GM21515 (cell line): Measurements from ENCODE around the gene CHN2.

ENCODE experiments used
- ATAC-seq: cut with Tn5 transposase; IDR thresholded peaks from one replicate; pipeline ENCODE4 v1.9.1; 2021; ENCODE audit not compliant: unreplicated experiment

The CHN2 gene

DNA sequence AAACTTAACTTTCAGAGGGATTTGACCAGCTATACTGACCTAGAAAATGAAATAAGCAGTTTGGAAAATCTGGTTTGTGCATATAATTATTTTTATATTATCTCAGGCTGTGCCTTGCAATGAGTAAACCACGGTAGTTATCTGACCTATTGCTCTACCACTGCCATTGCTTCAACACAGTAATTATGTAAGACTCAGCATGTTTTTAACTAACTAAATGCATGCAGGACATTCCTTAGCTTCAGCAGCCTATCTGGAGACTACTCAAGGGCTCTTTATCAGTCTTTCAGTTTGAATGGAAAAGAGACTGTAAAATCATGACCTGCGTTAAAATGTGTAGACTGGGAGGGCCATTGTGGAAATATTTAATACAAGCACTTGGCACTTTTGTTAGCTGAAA is 22.5 kb downstream of the CHN2 start:
- ATAC-seq, result no peak

DNA sequence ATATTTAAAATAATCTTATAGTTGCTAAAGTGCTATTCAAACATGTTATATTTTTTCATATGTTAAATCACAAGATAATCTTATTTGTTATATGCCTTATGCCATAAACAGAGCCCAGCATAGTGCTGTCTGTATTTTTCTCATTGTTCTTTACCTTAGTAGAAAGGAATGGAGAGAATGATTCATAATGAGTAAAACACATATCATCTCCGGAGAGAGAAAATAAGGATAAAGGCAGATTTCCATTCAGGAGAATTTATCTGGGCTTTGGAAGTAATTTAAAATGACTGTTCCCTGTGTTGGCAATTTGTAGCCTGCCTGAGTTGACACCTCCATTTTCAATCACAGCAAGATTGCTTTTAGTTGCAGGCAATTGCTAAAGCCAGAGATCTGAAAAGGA is 30.2 kb downstream of the CHN2 start:
- ATAC-seq, result no peak

DNA sequence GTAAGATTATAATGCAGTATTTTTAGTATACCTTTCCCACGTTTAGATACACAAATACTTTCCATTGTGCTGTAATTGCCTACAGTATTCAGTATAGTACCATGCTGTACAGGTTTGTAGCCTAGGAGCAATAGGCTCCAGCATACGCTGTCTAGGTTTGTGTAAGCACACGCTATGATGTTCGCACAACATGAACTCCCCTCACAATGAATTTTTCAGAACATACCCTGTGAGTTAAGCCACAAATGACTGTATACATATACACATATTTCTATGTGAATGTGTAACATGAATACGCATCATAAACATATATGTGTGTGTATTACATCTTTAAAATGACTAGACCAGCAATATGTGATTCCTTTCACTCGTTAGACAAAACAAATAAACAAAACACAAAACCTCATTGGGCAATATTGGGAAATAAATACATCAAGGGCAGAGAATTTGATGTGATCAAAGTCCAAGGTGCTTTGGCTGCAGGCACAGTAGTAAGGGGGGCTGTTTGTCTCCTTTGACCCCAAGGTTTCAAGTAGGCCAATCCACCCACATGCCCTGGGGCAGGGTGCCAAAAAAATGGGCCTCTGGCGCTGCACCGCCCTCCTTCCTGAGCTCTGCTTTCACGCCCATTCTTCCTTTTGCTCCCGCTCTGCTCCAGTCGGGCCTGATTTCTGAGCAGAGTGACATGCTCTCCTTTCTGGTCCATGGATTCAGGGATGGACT is 33.9 kb downstream of the CHN2 start:
- no peak for ATAC-seq

DNA sequence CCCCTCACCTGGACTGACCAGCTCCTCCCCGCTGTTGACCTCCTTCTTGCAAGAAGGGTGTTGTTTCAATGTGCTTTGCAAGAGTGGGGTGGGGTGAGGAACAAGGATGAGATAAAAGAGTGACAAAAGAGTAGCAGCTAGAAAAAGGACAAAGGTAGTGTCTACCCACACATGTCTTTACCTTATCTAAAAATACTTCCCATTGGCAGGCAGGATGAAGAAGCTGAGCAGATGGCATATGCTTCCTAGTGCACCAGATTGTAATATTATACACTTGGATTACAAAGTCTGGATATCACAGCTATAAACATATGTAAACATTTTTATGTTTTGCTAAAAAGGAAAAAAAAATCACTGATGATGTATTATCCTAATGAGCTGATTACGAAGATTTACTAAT is 34.5 kb downstream of the CHN2 start:
- no peak for ATAC-seq

DNA sequence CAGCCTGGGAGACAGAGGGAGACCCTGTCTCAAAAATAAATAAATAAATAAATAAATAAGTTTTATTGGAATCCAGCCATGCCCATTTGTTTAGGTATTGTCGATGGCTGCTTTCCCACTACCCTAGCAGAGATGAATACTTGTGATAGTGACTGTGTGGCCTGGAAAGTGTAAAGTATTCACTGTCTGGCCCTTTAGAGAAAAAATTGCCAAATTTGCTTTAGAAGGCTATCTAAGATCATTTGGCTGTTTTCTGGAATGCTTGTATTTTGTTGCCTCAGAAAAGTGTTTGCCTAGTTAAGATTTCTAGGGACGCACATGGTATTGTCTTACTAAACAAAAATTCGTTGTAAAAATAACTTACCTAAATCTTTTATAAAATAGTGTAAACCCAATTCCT is 35.4 kb downstream of the CHN2 start:
- no peak for ATAC-seq

DNA sequence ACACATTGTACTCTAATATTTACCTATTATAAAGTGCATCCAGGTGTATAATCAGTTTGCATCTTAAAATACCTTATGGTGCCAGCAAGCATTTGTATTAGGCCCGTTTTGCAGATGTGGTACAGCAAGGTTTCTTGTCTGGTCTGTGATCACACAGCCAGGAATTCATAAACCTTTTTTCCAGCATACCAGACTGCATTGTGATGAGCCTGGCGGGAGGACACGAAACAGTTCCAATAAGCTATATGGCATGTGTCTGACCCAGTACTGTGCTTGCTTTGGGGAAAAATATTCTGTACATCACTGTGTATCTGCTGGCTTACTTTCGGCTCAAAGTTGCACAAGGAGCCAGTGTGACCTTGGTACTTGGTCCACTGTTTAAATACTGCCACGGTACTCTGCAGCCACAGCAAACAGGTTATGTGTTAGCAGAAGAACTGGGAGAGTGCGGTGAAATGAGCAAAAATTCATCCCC is 36.3 kb downstream of the CHN2 start:
- ATAC-seq, result no peak

DNA sequence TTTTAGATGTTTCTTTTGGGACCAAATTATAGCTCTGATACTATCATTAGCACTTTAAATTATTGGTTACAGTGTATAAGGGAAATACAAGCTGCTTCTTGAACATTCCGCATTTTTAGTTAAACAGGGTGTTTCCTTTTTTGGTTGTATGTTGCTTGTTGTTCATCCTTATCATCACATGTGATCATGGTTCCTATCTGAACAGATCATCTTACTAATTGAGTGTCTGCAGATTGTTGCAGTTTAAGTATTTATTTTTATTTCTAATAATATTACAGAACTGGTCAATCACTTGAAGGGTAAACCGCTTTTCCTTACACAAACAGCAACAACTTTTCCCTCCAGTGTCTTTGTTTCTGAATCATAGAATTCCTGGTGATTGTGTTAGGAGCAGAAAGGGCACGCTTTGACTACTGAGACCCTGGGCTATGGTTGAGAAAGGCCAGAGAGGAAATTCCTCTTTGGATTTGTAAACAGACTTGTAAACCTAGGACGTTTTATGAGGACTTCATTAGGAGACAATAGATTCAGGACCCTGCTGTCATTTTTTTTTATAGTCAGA is 37.2 kb downstream of the CHN2 start:
- no peak for ATAC-seq

DNA sequence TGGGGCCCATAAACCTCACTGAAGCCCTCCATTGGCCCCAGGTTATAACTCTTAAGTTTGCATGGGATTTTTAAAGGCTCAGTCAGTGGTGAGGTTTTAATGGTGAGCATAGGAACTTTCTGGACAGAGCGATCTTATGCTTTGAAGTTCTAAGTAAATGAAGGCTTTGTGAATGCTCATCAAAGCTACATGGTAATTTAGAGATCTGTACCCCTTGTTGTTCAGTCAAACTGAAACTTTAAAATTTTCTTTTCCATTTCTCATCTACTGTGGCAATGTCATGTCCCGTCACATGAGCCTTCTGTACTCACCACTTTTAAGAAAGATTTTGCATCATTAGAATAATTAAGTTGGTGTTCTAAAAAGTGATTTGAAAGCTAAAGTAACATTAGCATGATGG is 39.9 kb downstream of the CHN2 start:
- ATAC-seq, result no peak

DNA sequence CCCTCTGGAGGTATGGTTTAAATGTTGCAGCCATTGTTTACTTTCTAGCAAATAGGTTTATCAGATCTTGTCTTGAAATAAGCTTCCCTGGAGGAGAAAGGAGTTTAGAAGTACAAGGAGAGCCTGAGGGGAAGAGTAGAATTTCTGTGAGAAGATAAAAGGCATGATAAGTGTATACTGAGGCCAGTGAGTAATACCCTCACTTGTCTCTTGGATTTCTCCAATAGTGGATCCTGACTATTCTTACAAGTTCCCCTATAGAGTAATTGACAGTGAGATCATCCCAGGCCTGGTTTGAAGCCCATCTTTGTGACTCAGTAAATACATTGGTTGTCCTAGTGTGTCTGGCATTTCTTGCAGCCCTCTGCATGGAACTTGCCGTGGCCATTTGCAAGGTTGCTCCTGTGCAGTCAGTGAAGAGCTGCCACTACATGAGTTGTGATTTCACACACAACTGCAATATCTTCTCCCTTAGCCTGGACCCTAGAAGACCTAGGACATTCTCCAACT is 41.6 kb downstream of the CHN2 start:
- no peak for ATAC-seq

DNA sequence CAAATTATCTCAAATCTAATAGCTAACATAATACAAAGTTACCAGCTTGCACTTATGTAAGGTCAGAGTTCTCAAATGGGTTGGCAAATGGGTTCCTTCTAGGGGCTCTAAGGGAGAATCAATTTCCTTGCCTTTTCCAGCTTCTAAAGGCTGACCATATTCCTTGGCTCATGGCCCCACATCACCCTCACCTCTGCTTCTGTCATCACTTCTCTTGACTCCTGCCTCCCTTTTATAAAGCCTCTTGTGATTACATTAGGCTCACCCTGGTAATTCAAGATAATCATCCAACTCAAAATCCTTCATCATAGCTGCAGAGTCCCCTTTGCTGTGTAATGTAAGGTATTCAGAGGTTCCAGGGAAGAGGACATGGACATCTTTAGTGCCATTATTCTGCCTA is 42.1 kb downstream of the CHN2 start:
- no peak for ATAC-seq

DNA sequence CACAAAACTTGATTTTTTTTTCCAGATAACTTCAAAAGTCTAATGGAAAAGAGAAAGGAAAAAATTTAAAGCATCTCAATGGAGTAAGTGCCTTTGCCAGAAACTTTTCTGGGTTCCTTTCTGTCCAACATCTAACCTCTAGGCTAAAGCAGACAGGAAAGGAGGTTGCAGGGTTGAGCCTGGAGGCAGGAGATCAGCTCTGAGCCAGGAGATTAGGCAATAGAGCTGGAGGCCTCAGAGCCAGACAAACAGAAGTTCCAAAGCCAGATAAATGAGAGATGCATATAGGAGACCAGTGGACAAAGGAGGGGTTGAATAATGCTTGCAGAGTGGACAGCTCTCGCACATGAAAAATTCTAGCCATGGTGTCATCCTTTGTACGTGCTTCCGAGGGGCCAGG is 42.9 kb downstream of the CHN2 start:
- no peak for ATAC-seq

DNA sequence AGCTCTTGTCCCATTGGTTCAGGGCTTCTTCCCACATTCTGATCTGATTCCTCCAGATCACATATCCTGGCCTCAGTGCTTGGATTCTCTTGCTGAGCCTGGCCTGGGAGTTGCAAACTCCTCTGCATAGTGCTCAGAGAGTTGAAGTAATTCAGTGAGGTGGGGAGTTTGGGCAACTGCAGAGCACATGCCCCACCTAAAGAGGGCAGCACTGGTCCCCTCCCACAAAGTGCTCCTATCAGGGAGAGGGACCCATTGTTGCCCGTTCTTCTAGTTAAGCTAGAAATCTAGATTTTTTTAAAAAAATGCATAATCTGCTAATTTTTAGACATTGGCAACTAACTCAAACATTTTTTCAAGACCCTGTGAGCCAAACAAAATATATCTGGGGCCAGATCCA is 45.1 kb downstream of the CHN2 start:
- ATAC-seq, result no peak

DNA sequence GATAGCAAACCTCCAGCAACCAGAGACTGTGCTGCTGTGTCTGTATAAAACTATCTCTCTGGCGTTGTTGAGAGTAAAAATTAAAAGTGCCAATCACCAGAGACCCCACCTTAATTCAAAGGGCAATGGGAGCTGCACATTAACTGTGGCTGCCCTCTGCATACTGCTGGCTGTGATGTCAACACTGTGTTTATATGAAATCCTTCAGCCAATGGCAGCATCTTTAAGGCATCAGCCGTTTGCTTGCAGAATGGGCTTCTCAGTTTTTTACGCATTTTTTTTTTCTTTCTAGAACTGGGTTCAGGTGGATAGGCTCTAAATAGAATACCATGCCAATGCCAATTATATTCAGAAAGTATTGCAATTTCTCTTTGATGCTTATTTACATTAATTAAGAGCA is 47.7 kb downstream of the CHN2 start:
- no peak for ATAC-seq

DNA sequence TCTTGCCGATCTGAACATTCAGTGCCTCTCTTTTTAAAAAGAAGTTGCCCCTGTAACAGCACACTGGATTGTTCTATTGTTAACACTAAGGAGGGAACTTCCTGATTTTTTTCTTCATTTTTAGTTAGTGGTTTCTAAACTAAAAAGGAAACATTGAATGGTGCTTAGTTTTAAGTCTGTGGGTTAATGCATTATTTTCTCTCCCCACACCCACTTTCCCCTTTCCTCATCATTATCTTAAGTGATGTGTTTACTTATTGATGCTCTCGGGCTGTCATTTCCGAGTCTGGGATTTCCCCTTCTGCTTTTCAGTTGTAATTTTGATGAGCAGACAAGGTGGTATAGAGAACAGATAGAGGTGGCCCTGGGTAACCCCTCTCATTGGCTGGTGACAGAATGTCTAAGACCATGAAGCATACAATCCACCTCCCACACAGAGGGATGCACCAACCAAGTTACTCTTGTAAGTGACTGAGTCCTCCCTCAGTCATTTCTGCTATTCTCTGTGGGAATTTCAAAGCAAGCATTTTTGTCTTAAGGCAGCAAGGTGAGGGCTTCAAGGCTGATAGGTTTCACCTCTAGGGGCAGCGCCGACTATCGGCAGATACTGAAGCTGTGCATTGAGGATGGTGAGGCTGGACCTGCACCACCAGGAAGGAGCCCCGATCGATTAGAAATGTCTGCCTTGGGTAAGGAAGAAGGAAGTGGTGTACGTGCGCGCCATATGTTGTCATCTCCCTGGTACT is 49.5 kb downstream of the CHN2 start:
- ATAC-seq, result no peak

DNA sequence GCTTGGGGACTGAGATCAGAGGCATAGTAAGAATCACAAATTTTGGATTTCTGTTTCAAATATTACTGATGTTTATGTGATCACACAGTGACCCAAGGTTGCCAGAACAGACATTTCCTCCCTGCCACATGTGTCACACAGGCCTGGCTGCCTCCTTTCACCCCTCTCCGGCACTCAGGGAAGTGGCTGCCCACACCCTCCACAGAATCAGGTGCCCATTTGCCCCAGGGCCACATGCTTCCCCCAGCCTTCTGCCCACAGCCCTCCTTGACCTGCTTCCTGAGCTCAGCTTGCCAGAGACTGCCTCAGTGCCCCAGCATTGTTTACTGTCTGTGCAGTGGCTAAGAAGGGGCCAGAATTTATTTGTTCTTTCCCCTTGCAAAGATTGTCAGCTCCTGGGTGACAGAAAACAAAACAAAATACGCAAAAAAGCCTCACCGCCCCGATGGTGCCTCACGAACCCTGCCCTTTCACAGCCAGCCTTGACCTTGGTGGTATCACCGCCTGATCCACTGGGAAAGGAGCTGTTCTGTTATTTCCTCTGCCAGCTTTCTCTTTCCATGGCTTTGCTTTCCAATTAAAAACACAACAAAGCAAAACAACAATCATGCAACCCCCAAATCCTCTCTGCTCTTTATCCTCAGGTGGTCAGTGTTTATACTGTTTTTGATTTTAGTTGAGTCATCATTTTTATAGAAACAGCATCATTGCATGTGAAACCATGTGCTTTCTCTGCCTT is 52.8 kb downstream of the CHN2 start:
- no peak for ATAC-seq

DNA sequence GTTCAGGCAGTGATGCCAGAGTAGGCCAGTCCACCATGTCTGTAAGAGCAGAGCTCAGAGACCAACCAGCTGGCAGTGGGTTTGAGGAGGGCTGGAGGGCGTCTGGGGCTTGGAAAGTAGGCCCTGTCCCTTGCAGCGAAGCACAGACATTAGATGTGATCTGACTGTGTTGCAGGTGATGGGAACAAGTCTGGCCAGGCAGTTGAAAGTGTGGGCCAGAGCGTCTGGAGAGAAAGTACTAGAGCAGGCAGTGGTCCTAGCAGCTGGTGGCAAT is 53.3 kb downstream of the CHN2 start:
- no peak for ATAC-seq

DNA sequence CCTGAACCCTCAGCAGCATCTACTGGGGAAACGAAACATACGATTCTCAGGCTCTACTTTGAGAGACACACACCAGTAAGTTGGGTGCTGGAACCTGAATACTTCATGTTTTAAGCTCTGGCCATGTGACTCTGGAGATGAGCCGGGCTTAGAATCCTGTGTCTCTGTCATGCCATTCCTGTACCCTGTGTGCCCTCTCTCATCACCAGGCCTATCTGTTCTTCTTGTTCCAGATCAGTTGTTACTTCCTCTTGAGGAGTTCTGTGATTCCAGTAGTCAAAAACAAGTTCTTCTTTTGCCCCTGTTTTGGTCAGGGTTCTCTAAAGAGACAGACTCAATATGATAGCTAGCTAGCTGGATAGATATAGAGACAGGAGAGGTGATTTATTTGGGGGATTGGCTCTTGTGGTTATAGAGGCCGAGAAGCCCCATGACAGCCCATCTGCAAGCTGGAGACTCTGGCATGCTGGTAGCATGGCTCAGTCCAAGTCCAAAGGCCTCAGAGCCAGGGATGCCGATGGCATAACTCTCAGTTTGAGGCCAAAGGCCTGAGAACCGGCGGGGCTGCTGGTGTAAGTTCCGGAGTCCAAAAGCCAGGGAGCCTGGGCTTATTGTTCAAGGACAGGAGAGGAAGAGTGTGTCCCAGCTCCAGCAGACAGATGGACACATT is 54.3 kb downstream of the CHN2 start:
- ATAC-seq, result no peak

DNA sequence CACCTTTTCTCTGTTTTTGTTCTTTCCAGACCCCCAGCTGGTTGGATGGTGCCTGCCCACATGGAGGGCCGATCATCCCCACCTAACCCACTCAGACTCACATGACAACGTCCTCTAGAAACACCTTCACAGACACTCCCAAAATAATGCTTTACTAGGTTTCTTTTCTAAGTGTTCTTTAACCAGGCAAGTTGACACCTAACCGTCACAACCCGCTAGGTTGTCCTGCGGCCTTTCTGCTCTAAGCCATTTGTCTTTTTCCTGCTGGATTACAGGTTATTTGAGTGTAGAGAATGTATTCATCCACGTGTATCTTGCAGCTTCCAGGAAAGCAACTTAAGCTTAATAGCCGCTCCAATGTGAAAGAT is 54.8 kb downstream of the CHN2 start:
- ATAC-seq, result no peak

DNA sequence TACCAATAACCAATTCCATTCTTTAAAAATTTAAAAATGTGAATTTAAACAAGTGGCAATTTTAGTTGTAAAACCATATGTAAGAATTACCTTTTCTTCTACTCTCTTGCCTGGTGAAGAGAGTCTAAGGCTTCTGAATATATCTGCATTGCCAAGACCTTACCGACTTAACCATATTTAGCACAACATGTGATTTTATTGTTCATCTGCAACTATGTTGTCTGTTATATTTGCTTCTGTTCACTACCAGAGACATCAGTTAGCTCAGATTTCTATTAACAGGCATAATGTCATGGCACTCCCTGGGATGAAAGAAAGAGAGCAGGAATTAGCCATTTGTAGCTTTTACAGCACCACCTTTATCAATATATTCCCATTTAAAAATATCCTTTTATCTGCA is 55.3 kb downstream of the CHN2 start:
- no peak for ATAC-seq

DNA sequence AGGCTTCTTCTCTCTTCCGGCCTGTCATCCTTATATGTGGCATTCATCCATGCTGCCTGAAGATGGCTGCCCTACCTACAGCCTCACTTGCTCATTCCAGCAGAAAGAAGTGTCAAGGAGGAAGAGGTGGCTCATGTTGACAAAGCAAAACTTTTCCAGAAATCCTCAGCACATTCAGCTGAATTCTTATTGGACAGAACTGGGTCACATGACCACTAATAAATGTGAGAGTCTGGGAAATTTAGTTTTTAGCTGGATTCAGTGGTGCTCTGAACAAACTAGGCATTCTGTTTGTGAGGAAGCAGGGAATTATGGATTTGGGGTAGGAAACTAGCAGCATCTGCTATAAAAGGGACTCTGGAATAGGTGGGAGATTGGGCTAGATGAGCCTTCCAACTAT is 58.6 kb downstream of the CHN2 start:
- no peak for ATAC-seq

DNA sequence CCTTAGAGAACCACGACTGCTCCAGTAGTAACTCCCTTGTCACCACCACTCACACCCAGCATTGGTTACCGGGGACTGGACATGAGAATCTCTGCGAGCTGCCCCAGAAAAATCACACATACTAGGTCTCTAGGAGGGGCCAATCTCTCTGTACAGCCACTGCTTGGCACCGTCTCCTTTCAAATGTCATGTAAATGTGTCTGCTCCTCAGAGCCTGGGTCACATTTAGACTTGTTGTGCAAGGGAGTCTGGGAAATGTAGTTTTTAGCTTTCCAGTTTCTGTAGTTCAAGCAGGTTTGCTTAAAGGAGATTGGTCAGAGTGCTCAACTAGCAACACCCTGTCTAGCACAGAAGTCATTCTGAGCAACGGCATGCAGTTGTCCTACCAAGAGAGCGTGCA is 60.0 kb downstream of the CHN2 start:
- ATAC-seq, result no peak
